GM21786 (cell line): ENCODE measurements around the gene MZB1.

Source experiments
- ATAC-seq: cut with Tn5 transposase; IDR thresholded peaks from one replicate; pipeline ENCODE4 v1.9.1; 2021; ENCODE audit not compliant: unreplicated experiment

MZB1 gene

GRCh38 chr5:139340051-139340450, 49.7 kb downstream of the MZB1 start:
- no peak for ATAC-seq
